IMR-90 (cell line): ENCODE data around the gene SUGP2. TPM values are rescaled to one million over a fixed set of nuclear protein-coding genes. Genes with fewer than 3 reads are reported as not detected.

Experiments used
- ATAC-seq: fragments of 200-7000 bp; cut with Tn5 transposase; 2 replicates; pipeline ENCODE4 v1.9.1; 2020; ENCODE audit warnings: low read depth, mild to moderate bottlenecking, moderate library complexity
- BruUV-seq: library from RNA; stranded (reverse); fragments of 400-500 nt; replicated peaks from 2 replicates; lab custom pipeline; 2021; lab: Mats Ljungman, UMichigan
- CTCF ChIA-PET: fragments of 300-600 bp; formaldehyde crosslinking; extraction: SDS; loops from one replicate; lab custom pipeline; 2021; ENCODE audit warnings: antibody characterized with exemption; lab: Yijun Ruan, JAX
- POLR2A ChIA-PET: fragments of 300-600 bp; sonication (Branson Sonifier 250); formaldehyde crosslinking; loops from one replicate; lab custom pipeline; 2022; ENCODE audit warnings: antibody characterized with exemption; ENCODE audit not compliant: unreplicated experiment; lab: Charles Lee
- DNase-seq: peaks from one replicate; pipeline ENCODE4 v3.0.0; 2013
- H2AFZ ChIP-seq: replicated peaks from 2 replicates; pipeline ENCODE3; 2013; ENCODE audit warnings: low read length, mild to moderate bottlenecking; ENCODE audit not compliant: poor library complexity
- H2AK5ac ChIP-seq: 2 replicates; pipeline ENCODE4 v1.6.1; 2013; ENCODE audit warnings: low read depth, low read length, inconsistent platforms
- H2AK9ac ChIP-seq: replicated peaks from 2 replicates; pipeline ENCODE3; 2013; ENCODE audit warnings: mild to moderate bottlenecking, low read depth, low read length, moderate library complexity; ENCODE audit not compliant: poor library complexity
- H2BK120ac ChIP-seq: 2 replicates; pipeline ENCODE4 v1.6.1; 2013; ENCODE audit warnings: low read depth, low read length, inconsistent platforms
- H2BK15ac ChIP-seq: 3 replicates; pipeline ENCODE4 v1.6.1; 2013; ENCODE audit warnings: low read depth, low read length, inconsistent platforms
- H2BK20ac ChIP-seq: 2 replicates; pipeline ENCODE4 v1.6.1; 2013; ENCODE audit warnings: low read depth, mild to moderate bottlenecking, inconsistent platforms, low read length, moderate library complexity
- H2BK5ac ChIP-seq: 2 replicates; pipeline ENCODE4 v1.6.1; 2013; ENCODE audit warnings: mild to moderate bottlenecking, low read depth, low read length, inconsistent platforms; ENCODE audit not compliant: poor library complexity, severe bottlenecking
- H3K14ac ChIP-seq: replicated peaks from 2 replicates; pipeline ENCODE4 v1.6.1; 2013; ENCODE audit warnings: low read depth, low read length, inconsistent platforms
- H3K18ac ChIP-seq: 2 replicates; pipeline ENCODE4 v1.6.1; 2013; ENCODE audit warnings: low read depth, low read length, control low read depth
- H3K23ac ChIP-seq: 2 replicates; pipeline ENCODE4 v1.6.1; 2013; ENCODE audit warnings: low read depth, low read length, inconsistent platforms
- H3K27ac ChIP-seq: 2 replicates; pipeline ENCODE4 v1.5.1; 2013; ENCODE audit warnings: mild to moderate bottlenecking, control low read depth, low read length; ENCODE audit not compliant: insufficient read depth
- H3K27me3 ChIP-seq: 2 replicates; pipeline ENCODE4 v1.6.1; 2013; ENCODE audit warnings: low read length; ENCODE audit not compliant: control insufficient read depth, insufficient read depth
- H3K36me3 ChIP-seq: 2 replicates; pipeline ENCODE4 v1.6.1; 2013; ENCODE audit warnings: low read length, mixed read lengths; ENCODE audit not compliant: control insufficient read depth, insufficient read depth
- H3K4ac ChIP-seq: 2 replicates; pipeline ENCODE4 v1.6.1; 2013; ENCODE audit warnings: low read depth, low read length, inconsistent platforms
- H3K4me1 ChIP-seq: 2 replicates; pipeline ENCODE4 v1.6.1; 2013; ENCODE audit warnings: low read length, mixed read lengths; ENCODE audit not compliant: control insufficient read depth, insufficient read depth
- H3K4me2 ChIP-seq: 2 replicates; pipeline ENCODE4 v1.6.1; 2013; ENCODE audit warnings: low read depth, mild to moderate bottlenecking, control low read depth, low read length, moderate library complexity
- H3K4me3 ChIP-seq: 2 replicates; pipeline ENCODE4 v1.5.1; 2013; ENCODE audit warnings: low read depth, mild to moderate bottlenecking, control low read depth, low read length, moderate library complexity; ENCODE audit not compliant: insufficient read depth
- H3K56ac ChIP-seq: 2 replicates; pipeline ENCODE4 v1.6.1; 2013; ENCODE audit warnings: low read length, inconsistent platforms; ENCODE audit not compliant: insufficient read depth; ENCODE audit errors: extremely low read depth
- H3K79me1 ChIP-seq, 2 experiments: 2 replicates each; pipeline ENCODE4 v1.6.1; 2013; ENCODE audit warnings: low read length in 2 of 2, inconsistent platforms in 1 of 2, low read depth in 1 of 2
- H3K9ac ChIP-seq: 2 replicates; pipeline ENCODE4 v1.6.1; 2013; ENCODE audit warnings: low read depth, low read length, control low read depth
- H3K9me1 ChIP-seq: 2 replicates; pipeline ENCODE4 v1.6.1; 2013; ENCODE audit warnings: low read length, inconsistent platforms; ENCODE audit not compliant: insufficient read depth
- H3K9me3 ChIP-seq: 2 replicates; pipeline ENCODE4 v1.6.1; 2013; ENCODE audit warnings: low read length; ENCODE audit not compliant: control insufficient read depth, insufficient read depth
- H4K20me1 ChIP-seq: 2 replicates; pipeline ENCODE4 v1.6.1; 2013; ENCODE audit warnings: low read length, inconsistent platforms; ENCODE audit not compliant: insufficient read depth
- H4K5ac ChIP-seq: 2 replicates; pipeline ENCODE4 v1.6.1; 2013; ENCODE audit warnings: mild to moderate bottlenecking, low read depth, low read length, control low read depth
- H4K8ac ChIP-seq, 2 experiments: 2 replicates each; pipeline ENCODE4 v1.6.1; 2013; ENCODE audit warnings: low read depth in 2 of 2, low read length in 2 of 2, control low read depth in 1 of 2, inconsistent platforms in 1 of 2
- H4K91ac ChIP-seq: 2 replicates; pipeline ENCODE4 v1.6.1; 2013; ENCODE audit warnings: low read depth, low read length, inconsistent platforms; ENCODE audit not compliant: insufficient read depth
- CEBPB ChIP-seq: IDR thresholded peaks from 2 replicates; pipeline ENCODE4 v1.6.1; 2012; ENCODE audit warnings: low read depth, low read length, improper control_type of control experiment
- CTCF ChIP-seq: conservative IDR thresholded peaks from 2 replicates; pipeline ENCODE4 v1.5.1; 2012; ENCODE audit warnings: mild to moderate bottlenecking, low read depth, low read length, improper control_type of control experiment
- ELK1 ChIP-seq: fragments of 150-350 bp; IDR thresholded peaks from 2 replicates; pipeline ENCODE4 v1.6.1; 2016; ENCODE audit warnings: low read depth, mild to moderate bottlenecking, low read length, moderate library complexity, borderline replicate concordance
- FOS ChIP-seq: fragments of 150-350 bp; IDR thresholded peaks from 2 replicates; pipeline ENCODE4 v1.6.1; 2016; ENCODE audit warnings: low read depth, low read length
- MAFK ChIP-seq: IDR thresholded peaks from 2 replicates; pipeline ENCODE4 v1.6.1; 2012; ENCODE audit warnings: low read depth, low read length, improper control_type of control experiment
- MAZ ChIP-seq: IDR thresholded peaks from 2 replicates; pipeline ENCODE4 v1.6.1; 2012; ENCODE audit warnings: low read depth, mild to moderate bottlenecking, low read length, improper control_type of control experiment, moderate library complexity, borderline replicate concordance
- MXI1 ChIP-seq: IDR thresholded peaks from 2 replicates; pipeline ENCODE4 v1.6.1; 2012; ENCODE audit warnings: low read depth, mild to moderate bottlenecking, low read length, moderate library complexity, borderline replicate concordance
- NFE2L2 ChIP-seq: fragments of 150-350 bp; IDR thresholded peaks from 2 replicates; pipeline ENCODE4 v1.6.1; 2016; ENCODE audit warnings: low read depth, mild to moderate bottlenecking, low read length
- RCOR1 ChIP-seq: IDR thresholded peaks from 2 replicates; pipeline ENCODE4 v1.6.1; 2012; ENCODE audit warnings: mild to moderate bottlenecking, low read length, improper control_type of control experiment; ENCODE audit not compliant: insufficient replicate concordance
- RFX5 ChIP-seq: IDR thresholded peaks from 2 replicates; pipeline ENCODE4 v1.8.0; 2012; ENCODE audit warnings: low read depth, mild to moderate bottlenecking, low read length, moderate library complexity
- USF2 ChIP-seq: fragments of 150-350 bp; IDR thresholded peaks from 2 replicates; pipeline ENCODE4 v1.6.1; 2017; ENCODE audit warnings: mild to moderate bottlenecking, antibody characterized with exemption, low read length, low read depth
- WGBS, 2 experiments: methylation state at CpG; one replicate each; pipeline versions ENCODE4 v1.1.5 to v1.1.7; 2013; ENCODE audit warnings: missing lambda C conversion rate in 2 of 2; ENCODE audit not compliant: insufficient read length in 1 of 2; ENCODE audit errors: extremely low coverage in 2 of 2; 5-methylcytosine and 5-hydroxymethylcytosine counted together
- dilution Hi-C: fragments of 300-500 bp; cut with HindIII; formaldehyde crosslinking; loops from one replicate; pipeline ENCODE4 v1.14.3; 2018; ENCODE audit warnings: low sequenced_read_pairs; ENCODE audit not compliant: unreplicated experiment
- in situ Hi-C: fragments of 300-500 bp; cut with MboI; formaldehyde crosslinking; loops from 3 replicates; pipeline ENCODE4 v1.14.3; 2019; ENCODE audit warnings: low sequenced_read_pairs, inconsistent platforms, mixed read lengths
- intact Hi-C: fragments of 100-400 bp; cut with micrococcal nuclease; formaldehyde crosslinking; loops from 2 replicates; pipeline ENCODE4 v1.10.0; 2022
- polyA plus RNA-seq, 3 experiments: library from polyadenylated mRNA; depleted of rRNA; stranded (reverse); fragments of >200 nt; gene quantifications; 2 replicates each; pipeline ENCODE4 v1.2.3, GENCODE V29; 2012; ENCODE audit warnings: low replicate concordance in 1 of 3
- total RNA-seq: library from RNA; depleted of rRNA; stranded (reverse); fragments of >200 nt; gene quantifications from 2 replicates; pipeline ENCODE4 v1.2.3, GENCODE V29; 2012

SUGP2 gene
- total and polyA plus RNA-seq, 2 of the 4 experiments (the other 2 are of a cell fraction), result 25.8 to 69.2 TPM

GRCh38 chr19:18978616-18979015, 54.7 kb downstream of the SUGP2 start:
- no peaks in the 10 kb centered on the region for H4K20me1 ChIP-seq
- no peak overlapping the region for H4K8ac ChIP-seq
- dilution Hi-C loops, result no loop called here
- no peaks in the 10 kb centered on the region for H3K9me1 ChIP-seq
- no peak overlapping the region for H3K4me3 ChIP-seq
- no peak overlapping the region for H2AK9ac ChIP-seq
- H3K23ac ChIP-seq, result 0 out of 2 replicates have a peak overlapping the region, but pooled peaks have one; percentile 27
- no TSS peak for BruUV-seq
- H3K14ac ChIP-seq, result peak overlapping the region; percentile 66; the same call in 1 of the 2 replicates
- in situ Hi-C loops, result no loop called here
- no peaks in the 10 kb centered on the region for H3K36me3 ChIP-seq
- H2BK20ac ChIP-seq, result no peak overlapping the region
- no peaks in the 10 kb centered on the region for H3K9me3 ChIP-seq
- WGBS, 2 experiments, result no CpG with 5 or more reads among the region's 7 CpGs
- H3K4me2 ChIP-seq, result no peak overlapping the region
- no peak overlapping the region for H3K4ac ChIP-seq
- no peak overlapping the region for H2BK5ac ChIP-seq
- no peak overlapping the region for H3K9ac ChIP-seq
- ChIA-PET CTCF (no interaction called here), POLR2A (no interaction called here)
- no peak overlapping the region for H2BK120ac ChIP-seq
- H3K18ac ChIP-seq, result no peak overlapping the region
- no peak overlapping the region for H2BK15ac ChIP-seq
- H2AK5ac ChIP-seq, result no peak overlapping the region
- intact Hi-C loops, result no loop called here
- no peak overlapping the region for H4K91ac ChIP-seq
- no peak overlapping the region for H3K56ac ChIP-seq
- ATAC-seq (no peak), DNase-seq (no peak)
- H3K79me1 ChIP-seq, result no peaks in the 10 kb centered on the region
- peaks cover 4% of the 10 kb centered on the region for H3K27me3 ChIP-seq
- no peaks in the 10 kb centered on the region for H3K4me1 ChIP-seq
- H3K27ac ChIP-seq, result no peak overlapping the region
- H2AFZ ChIP-seq, result peak overlapping the region; percentile 61
- no peak overlapping the region for H4K5ac ChIP-seq
- TF ChIP-seq NFE2L2 (no peak), CTCF (no peak), MAZ (no peak), RFX5 (no peak), CEBPB (no peak), MAFK (no peak), FOS (no peak), MXI1 (no peak), USF2 (no peak), RCOR1 (no peak), ELK1 (no peak)
